GM21381 (cell line): ENCODE results near the gene UBL3.

Experiments used
- ATAC-seq: cut with Tn5 transposase; IDR thresholded peaks from one replicate; pipeline ENCODE4 v1.9.1; 2021; ENCODE audit warnings: mild to moderate bottlenecking, moderate library complexity; ENCODE audit not compliant: unreplicated experiment

UBL3 gene, protein sequence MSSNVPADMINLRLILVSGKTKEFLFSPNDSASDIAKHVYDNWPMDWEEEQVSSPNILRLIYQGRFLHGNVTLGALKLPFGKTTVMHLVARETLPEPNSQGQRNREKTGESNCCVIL

DNA sequence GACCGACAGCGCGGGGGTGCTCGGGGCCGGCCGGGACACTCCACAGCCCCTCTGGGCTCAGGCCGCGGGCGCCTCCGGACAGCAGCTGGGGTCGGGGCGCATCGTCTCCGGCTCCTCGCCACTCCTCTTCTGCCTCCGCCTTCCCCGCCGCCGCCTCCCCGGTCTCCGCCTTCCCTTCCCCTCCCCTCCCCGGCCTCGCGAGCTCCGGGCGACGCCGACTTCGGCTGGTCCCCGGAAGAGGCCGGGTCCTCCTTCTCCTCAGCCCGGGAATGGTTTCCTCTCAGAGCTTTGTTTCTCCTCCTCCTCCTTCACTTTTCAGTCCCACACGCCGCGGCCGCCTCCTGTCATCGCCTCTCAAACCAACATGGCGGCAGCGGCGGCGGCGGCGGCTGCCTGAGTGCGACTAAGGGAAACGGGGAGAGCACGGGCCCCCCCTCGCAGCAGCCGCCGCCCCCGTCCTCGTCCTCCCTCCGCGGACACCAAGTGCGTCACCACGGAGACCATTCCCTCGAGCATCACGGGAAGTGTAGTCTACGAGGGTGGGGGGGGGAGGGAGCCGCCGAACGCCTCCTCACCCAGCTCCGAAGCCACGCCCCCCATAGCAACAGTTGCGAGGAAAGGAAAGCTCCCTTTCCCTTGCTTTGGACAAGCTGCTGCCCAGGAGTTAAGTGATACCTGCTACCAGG is at the start of gene UBL3:
Gene UBL3 (minus strand): TSS at position 405 of the 686 bp plus-strand sequence. CDS start 1,079 bp downstream, outside the sequence.
- peak; percentile 77 for ATAC-seq

DNA sequence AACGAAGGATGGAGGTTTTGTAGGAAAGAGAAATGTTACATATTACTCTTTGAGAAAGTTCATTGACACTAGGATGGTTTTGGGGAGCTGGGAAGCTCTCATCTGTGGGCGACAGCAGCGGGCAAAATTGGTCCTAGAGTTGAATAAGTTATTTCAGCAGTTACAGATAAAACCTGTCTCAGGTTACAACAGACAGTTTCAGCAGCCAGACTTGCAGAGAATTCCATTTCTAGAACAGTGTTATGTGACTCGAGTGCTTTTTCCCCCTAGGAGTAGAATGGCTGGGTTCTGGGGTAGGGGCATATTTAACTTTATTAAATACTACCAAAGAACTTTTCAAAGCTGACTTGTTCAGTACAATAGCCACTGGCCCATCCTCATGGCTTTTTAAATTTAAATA is 46.7 kb upstream of the UBL3 start:
- ATAC-seq = no peak

- ATAC-seq = no peak
Observed at GRCh38 chr13:29893438-29893837, 43.0 kb upstream of the UBL3 start.

GRCh38 chr13:29892151-29892550 is 41.7 kb upstream of the UBL3 start:
- no peak for ATAC-seq

- no peak for ATAC-seq
Observed at GRCh38 chr13:29889111-29889510, 38.7 kb upstream of the UBL3 start.

DNA sequence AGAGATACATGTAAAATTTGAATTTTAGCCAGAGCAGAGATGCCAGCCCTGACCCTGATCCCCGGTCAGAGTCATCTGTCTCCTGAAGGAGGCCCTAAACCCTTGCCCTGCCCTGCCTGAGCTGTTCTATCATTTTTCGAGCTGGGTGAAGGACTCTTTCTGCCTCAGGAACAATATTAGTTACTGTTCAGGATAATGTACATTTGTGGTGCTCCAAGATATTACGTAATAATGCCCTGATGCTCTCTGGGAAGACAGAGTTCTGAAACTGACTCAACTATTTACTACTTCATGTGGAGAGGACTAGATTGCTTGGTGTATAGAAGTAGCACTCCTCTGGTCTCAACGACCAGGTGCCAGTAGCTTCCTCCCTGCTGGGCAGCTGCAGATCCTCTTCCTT is 37.9 kb upstream of the UBL3 start:
- ATAC-seq = no peak

DNA sequence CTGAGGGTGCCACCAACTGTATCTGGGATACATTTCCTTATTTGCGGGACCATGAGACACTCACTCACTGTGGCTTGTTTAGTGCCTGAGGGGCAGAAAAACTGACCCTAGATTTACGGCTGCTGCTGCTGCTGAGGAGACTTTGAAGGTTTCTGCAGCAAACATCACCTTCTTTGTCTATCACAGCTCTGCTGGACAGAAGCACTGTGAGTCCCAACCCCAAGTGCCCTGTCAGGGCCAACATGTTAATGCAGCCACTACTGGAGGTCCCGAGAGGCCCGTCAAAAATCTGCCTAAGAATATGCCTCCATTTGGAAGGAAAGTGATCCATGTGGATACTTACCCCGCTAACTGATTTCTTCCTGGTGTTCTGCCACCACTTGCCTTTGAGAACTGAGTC is 37.3 kb upstream of the UBL3 start:
- no peak for ATAC-seq

DNA sequence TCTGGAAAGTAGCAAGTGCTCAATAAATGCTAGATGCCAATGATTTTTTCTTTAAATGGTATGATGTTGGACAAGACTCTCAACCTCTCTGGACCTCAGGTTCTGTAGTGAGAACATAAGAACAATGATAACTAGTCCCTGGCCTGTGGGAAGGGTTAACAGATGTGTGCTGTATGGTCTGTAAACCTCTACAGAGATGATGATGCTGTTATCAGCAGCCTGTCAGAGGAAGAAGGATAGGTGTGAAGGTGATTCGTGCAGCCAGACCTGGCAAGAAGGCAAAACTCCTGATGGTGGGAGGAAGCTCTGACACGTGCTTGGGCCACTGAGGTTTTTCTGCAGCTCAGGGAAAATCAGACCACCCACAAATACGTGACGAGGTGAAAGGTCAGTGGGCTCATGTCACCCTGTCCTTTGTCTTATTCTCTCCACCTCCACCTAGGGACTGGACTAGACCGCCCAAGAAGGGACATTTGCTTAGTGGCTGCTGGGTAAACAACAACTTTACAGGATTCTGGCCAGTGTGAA is 36.7 kb upstream of the UBL3 start:
- no peak for ATAC-seq

GRCh38 chr13:29886446-29886845 is 36.0 kb upstream of the UBL3 start:
- no peak for ATAC-seq

- no peak for ATAC-seq
Observed at GRCh38 chr13:29885989-29886388, 35.6 kb upstream of the UBL3 start.

DNA sequence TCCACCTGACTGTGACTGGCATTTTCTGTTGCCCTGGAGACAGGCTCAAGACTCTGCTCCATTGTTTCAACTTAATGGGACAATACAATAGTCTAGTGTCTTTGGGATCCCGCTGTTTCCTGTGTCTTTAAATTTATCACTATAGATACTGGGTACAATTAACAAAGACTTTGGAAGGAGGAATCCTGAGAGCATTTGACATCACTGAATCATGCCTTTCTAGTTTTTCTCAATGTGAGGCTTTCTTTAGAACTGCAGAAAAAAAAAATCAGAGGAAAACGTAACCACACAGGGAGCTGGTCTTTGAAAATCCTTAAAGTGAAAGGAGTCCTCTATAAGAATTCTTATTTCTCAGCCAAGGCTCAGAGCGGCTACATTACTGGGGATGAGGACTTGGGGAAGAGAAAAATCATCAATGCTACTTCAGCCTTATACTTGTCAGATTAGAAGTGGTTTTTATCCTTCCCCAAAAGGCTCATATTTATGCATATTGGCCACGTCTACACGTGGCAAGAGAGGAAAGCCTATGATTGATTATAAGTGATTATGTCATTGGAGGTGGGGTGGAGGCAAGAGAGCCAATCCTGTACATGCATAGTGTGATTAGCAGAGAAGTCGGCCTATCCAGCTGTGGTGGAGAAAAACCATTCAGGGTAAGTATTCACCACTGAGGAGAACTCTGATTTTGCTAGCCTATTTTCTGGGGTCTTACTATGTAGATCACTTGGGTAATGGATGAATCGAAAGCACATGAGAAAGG is 34.4 kb upstream of the UBL3 start:
- ATAC-seq = no peak

DNA sequence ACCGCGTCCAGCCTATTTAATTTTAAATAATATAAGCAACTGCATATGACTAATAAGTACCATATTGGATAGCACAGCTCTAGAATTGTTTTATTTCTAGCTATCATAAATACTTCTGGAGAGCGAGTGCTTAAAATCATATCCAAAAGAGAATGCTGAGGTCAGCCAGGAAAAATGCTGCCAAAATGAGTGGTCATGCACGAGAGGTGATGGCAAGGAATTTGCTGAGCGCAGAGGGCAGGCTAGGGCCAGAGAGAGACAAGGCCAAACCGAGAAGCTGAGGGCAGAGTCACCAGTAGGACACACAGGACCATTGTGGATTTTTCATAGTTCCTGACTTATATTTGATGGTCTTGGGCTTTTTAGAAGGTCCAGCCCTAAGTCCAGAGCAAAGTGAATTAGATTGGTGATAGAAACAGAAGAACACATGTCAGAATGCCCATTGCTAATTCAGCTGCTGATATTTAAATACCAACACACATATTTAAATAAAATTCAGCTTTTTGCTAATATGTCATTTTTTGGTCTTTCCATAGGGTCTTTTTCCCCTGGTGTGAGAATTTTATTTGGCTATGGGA is 33.6 kb upstream of the UBL3 start:
- no peak for ATAC-seq

- no peak for ATAC-seq
Observed at GRCh38 chr13:29882076-29882475, 31.7 kb upstream of the UBL3 start.

- ATAC-seq = no peak
Observed at GRCh38 chr13:29878101-29878500, 27.7 kb upstream of the UBL3 start.

- ATAC-seq = no peak
Observed at GRCh38 chr13:29877456-29878078, 27.1 kb upstream of the UBL3 start.

DNA sequence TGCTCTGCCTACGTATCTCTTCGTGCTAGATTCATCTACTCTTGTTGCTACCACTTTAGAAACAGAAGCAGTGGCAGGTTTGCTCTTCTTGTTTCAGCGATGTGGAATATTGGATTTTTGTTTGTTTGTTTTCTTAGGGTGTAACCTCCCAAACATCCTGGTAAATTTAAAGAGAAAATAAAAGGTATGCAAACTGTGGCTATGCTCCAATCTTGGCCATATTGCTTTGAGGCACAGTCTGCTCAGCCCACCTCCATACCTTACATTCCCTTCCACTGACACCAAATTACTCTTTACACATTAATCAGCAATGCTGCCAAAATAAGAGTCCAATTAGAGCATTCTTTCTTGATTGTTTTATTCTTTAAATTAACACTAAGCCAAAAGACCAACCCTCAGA is 25.2 kb upstream of the UBL3 start:
- ATAC-seq = no peak

DNA sequence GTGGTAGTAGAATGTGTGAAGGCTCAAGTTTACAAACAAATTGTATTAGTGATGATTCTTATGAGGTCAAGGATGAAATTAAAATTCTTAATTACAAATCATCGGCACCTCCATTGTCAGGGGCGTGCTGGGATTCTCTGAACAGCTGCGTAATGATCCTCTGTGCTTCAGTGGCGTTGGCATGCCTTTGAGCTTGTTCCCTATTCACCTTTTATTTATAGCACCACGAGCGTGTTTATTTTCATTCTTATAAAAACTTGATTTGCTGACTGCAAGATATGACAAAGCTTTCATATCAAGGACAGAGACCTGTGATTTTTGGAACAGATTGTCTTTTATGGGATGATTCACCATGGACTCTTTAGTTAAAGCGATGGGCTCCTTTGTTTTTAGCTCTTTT is 18.2 kb upstream of the UBL3 start:
- no peak for ATAC-seq

- ATAC-seq = no peak
Observed at GRCh38 chr13:29865934-29866333, 15.5 kb upstream of the UBL3 start.

DNA sequence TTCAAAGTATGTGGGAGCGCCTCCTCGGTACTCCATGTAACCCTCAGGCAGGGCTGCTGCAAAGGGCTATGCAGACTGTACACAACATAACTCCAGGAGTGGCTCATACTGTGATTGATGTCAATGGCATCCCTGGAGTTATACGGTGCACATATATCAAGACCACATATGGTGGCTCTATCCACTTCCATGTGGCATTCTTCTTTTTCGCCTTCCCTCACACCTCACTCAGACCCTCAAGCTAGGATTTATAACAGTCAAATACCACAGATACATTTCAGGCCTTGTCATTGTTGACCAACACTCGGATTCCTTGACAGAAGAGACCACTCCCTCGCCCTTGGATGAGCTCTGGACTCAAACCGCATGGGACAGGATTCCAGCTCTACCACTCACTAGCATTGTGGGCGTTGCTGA is 11.3 kb upstream of the UBL3 start:
- no peak for ATAC-seq

- no peak for ATAC-seq
Observed at GRCh38 chr13:29859971-29860370, 9.6 kb upstream of the UBL3 start.

DNA sequence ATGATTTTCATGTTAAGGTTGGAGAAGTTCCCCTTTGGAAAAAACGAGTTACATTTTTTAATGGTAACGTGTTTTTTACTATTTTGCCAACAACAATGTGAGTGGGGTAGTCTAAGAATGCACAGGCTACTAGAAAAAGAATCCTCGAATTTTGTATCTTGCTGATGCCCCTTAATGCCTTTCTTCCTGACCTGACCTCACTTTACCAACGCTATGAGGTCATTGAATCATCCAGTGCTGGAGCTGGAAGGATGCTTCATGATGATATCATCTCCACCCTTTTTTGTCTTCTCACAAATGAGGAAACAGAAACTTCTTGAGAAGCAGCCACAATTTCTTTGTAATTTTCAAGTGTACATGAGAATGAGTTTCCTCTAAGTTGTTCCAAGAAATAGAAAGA is 8.2 kb upstream of the UBL3 start:
- ATAC-seq = no peak
